IMR-90 (cell line): ENCODE measurements around the gene SEH1L. TPM values are rescaled to one million over a fixed set of nuclear protein-coding genes. Genes with fewer than 3 reads are reported as not detected.

ENCODE experiments used
- ATAC-seq: fragments of 200-7000 bp; cut with Tn5 transposase; 2 replicates; pipeline ENCODE4 v1.9.1; 2020; ENCODE audit warnings: low read depth, mild to moderate bottlenecking, moderate library complexity
- BruUV-seq: library from RNA; stranded (reverse); fragments of 400-500 nt; replicated peaks from 2 replicates; lab custom pipeline; 2021; lab: Mats Ljungman, UMichigan
- CTCF ChIA-PET: fragments of 300-600 bp; formaldehyde crosslinking; extraction: SDS; loops from one replicate; lab custom pipeline; 2021; ENCODE audit warnings: antibody characterized with exemption; lab: Yijun Ruan, JAX
- POLR2A ChIA-PET: fragments of 300-600 bp; sonication (Branson Sonifier 250); formaldehyde crosslinking; loops from one replicate; lab custom pipeline; 2022; ENCODE audit warnings: antibody characterized with exemption; ENCODE audit not compliant: unreplicated experiment; lab: Charles Lee
- DNase-seq: peaks from one replicate; pipeline ENCODE4 v3.0.0; 2013
- H2AFZ ChIP-seq: replicated peaks from 2 replicates; pipeline ENCODE3; 2013; ENCODE audit warnings: low read length, mild to moderate bottlenecking; ENCODE audit not compliant: poor library complexity
- H2AK5ac ChIP-seq: 2 replicates; pipeline ENCODE4 v1.6.1; 2013; ENCODE audit warnings: low read depth, low read length, inconsistent platforms
- H2AK9ac ChIP-seq: replicated peaks from 2 replicates; pipeline ENCODE3; 2013; ENCODE audit warnings: mild to moderate bottlenecking, low read depth, low read length, moderate library complexity; ENCODE audit not compliant: poor library complexity
- H2BK120ac ChIP-seq: 2 replicates; pipeline ENCODE4 v1.6.1; 2013; ENCODE audit warnings: low read depth, low read length, inconsistent platforms
- H2BK15ac ChIP-seq: 3 replicates; pipeline ENCODE4 v1.6.1; 2013; ENCODE audit warnings: low read depth, low read length, inconsistent platforms
- H2BK20ac ChIP-seq: 2 replicates; pipeline ENCODE4 v1.6.1; 2013; ENCODE audit warnings: low read depth, mild to moderate bottlenecking, inconsistent platforms, low read length, moderate library complexity
- H2BK5ac ChIP-seq: 2 replicates; pipeline ENCODE4 v1.6.1; 2013; ENCODE audit warnings: mild to moderate bottlenecking, low read depth, low read length, inconsistent platforms; ENCODE audit not compliant: poor library complexity, severe bottlenecking
- H3K14ac ChIP-seq: replicated peaks from 2 replicates; pipeline ENCODE4 v1.6.1; 2013; ENCODE audit warnings: low read depth, low read length, inconsistent platforms
- H3K18ac ChIP-seq: 2 replicates; pipeline ENCODE4 v1.6.1; 2013; ENCODE audit warnings: low read depth, low read length, control low read depth
- H3K23ac ChIP-seq: 2 replicates; pipeline ENCODE4 v1.6.1; 2013; ENCODE audit warnings: low read depth, low read length, inconsistent platforms
- H3K27ac ChIP-seq: 2 replicates; pipeline ENCODE4 v1.5.1; 2013; ENCODE audit warnings: mild to moderate bottlenecking, control low read depth, low read length; ENCODE audit not compliant: insufficient read depth
- H3K27me3 ChIP-seq: 2 replicates; pipeline ENCODE4 v1.6.1; 2013; ENCODE audit warnings: low read length; ENCODE audit not compliant: control insufficient read depth, insufficient read depth
- H3K36me3 ChIP-seq: 2 replicates; pipeline ENCODE4 v1.6.1; 2013; ENCODE audit warnings: low read length, mixed read lengths; ENCODE audit not compliant: control insufficient read depth, insufficient read depth
- H3K4ac ChIP-seq: 2 replicates; pipeline ENCODE4 v1.6.1; 2013; ENCODE audit warnings: low read depth, low read length, inconsistent platforms
- H3K4me1 ChIP-seq: 2 replicates; pipeline ENCODE4 v1.6.1; 2013; ENCODE audit warnings: low read length, mixed read lengths; ENCODE audit not compliant: control insufficient read depth, insufficient read depth
- H3K4me2 ChIP-seq: 2 replicates; pipeline ENCODE4 v1.6.1; 2013; ENCODE audit warnings: low read depth, mild to moderate bottlenecking, control low read depth, low read length, moderate library complexity
- H3K4me3 ChIP-seq: 2 replicates; pipeline ENCODE4 v1.5.1; 2013; ENCODE audit warnings: low read depth, mild to moderate bottlenecking, control low read depth, low read length, moderate library complexity; ENCODE audit not compliant: insufficient read depth
- H3K56ac ChIP-seq: 2 replicates; pipeline ENCODE4 v1.6.1; 2013; ENCODE audit warnings: low read length, inconsistent platforms; ENCODE audit not compliant: insufficient read depth; ENCODE audit errors: extremely low read depth
- H3K79me1 ChIP-seq, 2 experiments: 2 replicates each; pipeline ENCODE4 v1.6.1; 2013; ENCODE audit warnings: low read length in 2 of 2, inconsistent platforms in 1 of 2, low read depth in 1 of 2
- H3K9ac ChIP-seq: 2 replicates; pipeline ENCODE4 v1.6.1; 2013; ENCODE audit warnings: low read depth, low read length, control low read depth
- H3K9me1 ChIP-seq: 2 replicates; pipeline ENCODE4 v1.6.1; 2013; ENCODE audit warnings: low read length, inconsistent platforms; ENCODE audit not compliant: insufficient read depth
- H3K9me3 ChIP-seq: 2 replicates; pipeline ENCODE4 v1.6.1; 2013; ENCODE audit warnings: low read length; ENCODE audit not compliant: control insufficient read depth, insufficient read depth
- H4K20me1 ChIP-seq: 2 replicates; pipeline ENCODE4 v1.6.1; 2013; ENCODE audit warnings: low read length, inconsistent platforms; ENCODE audit not compliant: insufficient read depth
- H4K5ac ChIP-seq: 2 replicates; pipeline ENCODE4 v1.6.1; 2013; ENCODE audit warnings: mild to moderate bottlenecking, low read depth, low read length, control low read depth
- H4K8ac ChIP-seq, 2 experiments: 2 replicates each; pipeline ENCODE4 v1.6.1; 2013; ENCODE audit warnings: low read depth in 2 of 2, low read length in 2 of 2, control low read depth in 1 of 2, inconsistent platforms in 1 of 2
- H4K91ac ChIP-seq: 2 replicates; pipeline ENCODE4 v1.6.1; 2013; ENCODE audit warnings: low read depth, low read length, inconsistent platforms; ENCODE audit not compliant: insufficient read depth
- CEBPB ChIP-seq: IDR thresholded peaks from 2 replicates; pipeline ENCODE4 v1.6.1; 2012; ENCODE audit warnings: low read depth, low read length, improper control_type of control experiment
- MAZ ChIP-seq: IDR thresholded peaks from 2 replicates; pipeline ENCODE4 v1.6.1; 2012; ENCODE audit warnings: low read depth, mild to moderate bottlenecking, low read length, improper control_type of control experiment, moderate library complexity, borderline replicate concordance
- RAD21 ChIP-seq: IDR thresholded peaks from 2 replicates; pipeline ENCODE4 v1.6.1; 2012; ENCODE audit warnings: low read length, improper control_type of control experiment
- RCOR1 ChIP-seq: IDR thresholded peaks from 2 replicates; pipeline ENCODE4 v1.6.1; 2012; ENCODE audit warnings: mild to moderate bottlenecking, low read length, improper control_type of control experiment; ENCODE audit not compliant: insufficient replicate concordance
- WGBS, 2 experiments: methylation state at CpG; one replicate each; pipeline versions ENCODE4 v1.1.5 to v1.1.7; 2013; ENCODE audit warnings: missing lambda C conversion rate in 2 of 2; ENCODE audit not compliant: insufficient read length in 1 of 2; ENCODE audit errors: extremely low coverage in 2 of 2; 5-methylcytosine and 5-hydroxymethylcytosine counted together
- dilution Hi-C: fragments of 300-500 bp; cut with HindIII; formaldehyde crosslinking; loops from one replicate; pipeline ENCODE4 v1.14.3; 2018; ENCODE audit warnings: low sequenced_read_pairs; ENCODE audit not compliant: unreplicated experiment
- in situ Hi-C: fragments of 300-500 bp; cut with MboI; formaldehyde crosslinking; loops from 3 replicates; pipeline ENCODE4 v1.14.3; 2019; ENCODE audit warnings: low sequenced_read_pairs, inconsistent platforms, mixed read lengths
- intact Hi-C: fragments of 100-400 bp; cut with micrococcal nuclease; formaldehyde crosslinking; loops from 2 replicates; pipeline ENCODE4 v1.10.0; 2022
- polyA plus RNA-seq, 3 experiments: library from polyadenylated mRNA; depleted of rRNA; stranded (reverse); fragments of >200 nt; gene quantifications; 2 replicates each; pipeline ENCODE4 v1.2.3, GENCODE V29; 2012; ENCODE audit warnings: low replicate concordance in 1 of 3
- total RNA-seq: library from RNA; depleted of rRNA; stranded (reverse); fragments of >200 nt; gene quantifications from 2 replicates; pipeline ENCODE4 v1.2.3, GENCODE V29; 2012

The SEH1L gene
- total and polyA plus RNA-seq, 2 of the 4 experiments (the other 2 are of a cell fraction) = 27.6 to 45.5 TPM

- Histone ChIP-seq H3K27me3 (peaks cover 4% of the 10 kb centered on the region; the same call in 1 of the 2 replicates), H2AK9ac (no peak overlapping the region), H3K56ac (no peak overlapping the region), H3K18ac (no peak overlapping the region), H2BK120ac (no peak overlapping the region), H3K36me3 (no peaks in the 10 kb centered on the region), H3K9ac (no peak overlapping the region), H2BK20ac (no peak overlapping the region), H3K4me2 (no peak overlapping the region), H3K9me1 (peaks cover 11% of the 10 kb centered on the region; the same call in 1 of the 2 replicates), H2AK5ac (no peak overlapping the region), H3K4me1 (peaks cover 11% of the 10 kb centered on the region), H3K79me1 (no peaks in the 10 kb centered on the region), H3K14ac (0 out of 2 replicates have a peak overlapping the region, but pooled peaks have one; percentile 32), H2AFZ (no peak overlapping the region), H4K8ac (no peak overlapping the region), H3K4ac (no peak overlapping the region), H2BK5ac (no peak overlapping the region), H4K5ac (no peak overlapping the region), H3K27ac (no peak overlapping the region), H4K20me1 (peaks cover 4% of the 10 kb centered on the region; the same call in 1 of the 2 replicates), H3K9me3 (no peaks in the 10 kb centered on the region), H3K23ac (no peak overlapping the region; the same call in 1 of the 2 replicates), H2BK15ac (no peak overlapping the region), H3K4me3 (no peak overlapping the region), H4K91ac (no peak overlapping the region)
- TF ChIP-seq MAZ (no peak), CEBPB (no peak), RCOR1 (no peak), RAD21 (no peak)
- no TSS peak for BruUV-seq
- 86% methylated on average over 1 of the region's 8 CpGs; no CpG with 5 or more reads in 1 of the 2 experiments for WGBS, 2 experiments
- no peak for DNase-seq
- ATAC-seq = no peak; the same call in 1 of the 2 replicates
- intact Hi-C loops (no loop called here), in situ Hi-C loops (no loop called here), dilution Hi-C loops (no loop called here)
- ChIA-PET CTCF (interaction anchor here (1.1 to 1.6 kb wide), 3 partner anchors 17 to 160 kb away, joined by 4 to 6 read pairs (median 5); no protein-coding TSS in a partner anchor), POLR2A (interaction anchor here (1.3 kb wide), 1 partner anchor 20 kb away, joined by 18 read pairs; the partner anchor contains the start of gene PTPN2)
Measured at GRCh38 chr18:12904012-12904516, 43.7 kb upstream of the SEH1L start.
